ENCODE data around the gene MED31. TPM values are rescaled to one million over a fixed set of nuclear protein-coding genes. Genes with fewer than 3 reads are reported as not detected.

Gene MED31
- total and polyA plus RNA-seq, 2 of the 4 experiments (the other 2 are of a cell fraction) = 5.6 to 11.6 TPM

DNA sequence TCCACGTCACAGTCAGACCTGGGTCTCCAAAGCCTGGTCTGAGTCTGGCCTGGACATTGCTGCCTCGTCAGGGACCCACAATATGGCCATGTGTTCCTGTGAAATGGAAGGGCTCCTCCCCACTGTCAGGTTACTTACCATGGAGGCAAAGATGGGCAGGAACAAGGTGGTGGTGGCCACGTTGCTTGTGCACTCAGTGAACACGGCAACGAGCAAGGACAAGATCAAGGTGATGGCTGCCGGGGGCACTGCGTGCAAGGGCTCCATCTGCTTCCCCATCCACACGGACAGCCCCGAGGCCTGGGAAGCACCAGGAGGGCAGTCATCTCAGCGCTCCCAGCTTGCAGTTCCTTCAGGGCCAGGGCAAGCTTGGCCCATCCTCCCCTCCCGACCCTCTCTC is 39.2 kb upstream of the MED31 start:
- no peak overlapping the region for H2BK120ac ChIP-seq (ENCODE audit: low read depth, low read length)
- ATAC-seq (ENCODE audit: low read depth) = no peak
- no peak overlapping the region for H3K4me2 ChIP-seq (ENCODE audit: low read depth, low read length)
- in situ Hi-C loops (cut with MboI; ENCODE audit: low sequenced_read_pairs) = no loop called here
- no peak overlapping the region for H3K23ac ChIP-seq (ENCODE audit: low read depth, low read length)
- no peak overlapping the region for H3K56ac ChIP-seq (ENCODE audit: extremely low read depth, insufficient read depth, low read length)
- H2AK9ac ChIP-seq (replicated peaks; ENCODE audit: low read depth, low read length, poor library complexity) = no peak overlapping the region
- DNase-seq = no peak
- no peak overlapping the region for H3K27ac ChIP-seq (ENCODE audit: insufficient read depth, low read length)
- H3K9me3 ChIP-seq (ENCODE audit: control insufficient read depth, insufficient read depth, low read length) = no peaks in the 10 kb centered on the region
- intact Hi-C loops (cut with micrococcal nuclease) = no loop called here
- H3K9ac ChIP-seq (ENCODE audit: low read depth, low read length) = no peak overlapping the region
- no peaks in the 10 kb centered on the region for H3K9me1 ChIP-seq (ENCODE audit: insufficient read depth, low read length)
- H2AK5ac ChIP-seq (ENCODE audit: low read depth, low read length) = no peak overlapping the region
- no peak overlapping the region for H3K18ac ChIP-seq (ENCODE audit: low read depth, low read length)
- no peak for TF ChIP-seq MXI1 (IDR thresholded peaks at IDR 0.05; ENCODE audit: borderline replicate concordance, low read depth, low read length)
- no peak for TF ChIP-seq CHD1 (IDR thresholded peaks at IDR 0.05; ENCODE audit: low read depth, low read length)
- TF ChIP-seq, protein P1, sequence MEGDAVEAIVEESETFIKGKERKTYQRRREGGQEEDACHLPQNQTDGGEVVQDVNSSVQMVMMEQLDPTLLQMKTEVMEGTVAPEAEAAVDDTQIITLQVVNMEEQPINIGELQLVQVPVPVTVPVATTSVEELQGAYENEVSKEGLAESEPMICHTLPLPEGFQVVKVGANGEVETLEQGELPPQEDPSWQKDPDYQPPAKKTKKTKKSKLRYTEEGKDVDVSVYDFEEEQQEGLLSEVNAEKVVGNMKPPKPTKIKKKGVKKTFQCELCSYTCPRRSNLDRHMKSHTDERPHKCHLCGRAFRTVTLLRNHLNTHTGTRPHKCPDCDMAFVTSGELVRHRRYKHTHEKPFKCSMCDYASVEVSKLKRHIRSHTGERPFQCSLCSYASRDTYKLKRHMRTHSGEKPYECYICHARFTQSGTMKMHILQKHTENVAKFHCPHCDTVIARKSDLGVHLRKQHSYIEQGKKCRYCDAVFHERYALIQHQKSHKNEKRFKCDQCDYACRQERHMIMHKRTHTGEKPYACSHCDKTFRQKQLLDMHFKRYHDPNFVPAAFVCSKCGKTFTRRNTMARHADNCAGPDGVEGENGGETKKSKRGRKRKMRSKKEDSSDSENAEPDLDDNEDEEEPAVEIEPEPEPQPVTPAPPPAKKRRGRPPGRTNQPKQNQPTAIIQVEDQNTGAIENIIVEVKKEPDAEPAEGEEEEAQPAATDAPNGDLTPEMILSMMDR (conservative IDR thresholded peaks at IDR 0.05; ENCODE audit: low read depth, low read length) = no peak
- no peak for TF ChIP-seq MAZ (IDR thresholded peaks at IDR 0.05; ENCODE audit: borderline replicate concordance, low read depth, low read length)
- no peak for TF ChIP-seq NFE2L2 (IDR thresholded peaks at IDR 0.05; ENCODE audit: low read depth, low read length)
- no peak for TF ChIP-seq MAFK (IDR thresholded peaks at IDR 0.05; ENCODE audit: low read depth, low read length)
- TF ChIP-seq RCOR1 (IDR thresholded peaks at IDR 0.05; ENCODE audit: insufficient replicate concordance, low read length) = no peak
- TF ChIP-seq POLR2A (IDR thresholded peaks at IDR 0.05; ENCODE audit: low read depth, low read length) = no peak
- TF ChIP-seq, protein P2, sequence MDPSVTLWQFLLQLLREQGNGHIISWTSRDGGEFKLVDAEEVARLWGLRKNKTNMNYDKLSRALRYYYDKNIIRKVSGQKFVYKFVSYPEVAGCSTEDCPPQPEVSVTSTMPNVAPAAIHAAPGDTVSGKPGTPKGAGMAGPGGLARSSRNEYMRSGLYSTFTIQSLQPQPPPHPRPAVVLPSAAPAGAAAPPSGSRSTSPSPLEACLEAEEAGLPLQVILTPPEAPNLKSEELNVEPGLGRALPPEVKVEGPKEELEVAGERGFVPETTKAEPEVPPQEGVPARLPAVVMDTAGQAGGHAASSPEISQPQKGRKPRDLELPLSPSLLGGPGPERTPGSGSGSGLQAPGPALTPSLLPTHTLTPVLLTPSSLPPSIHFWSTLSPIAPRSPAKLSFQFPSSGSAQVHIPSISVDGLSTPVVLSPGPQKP (IDR thresholded peaks at IDR 0.05; ENCODE audit: borderline replicate concordance, low read depth, low read length) = no peak
- TF ChIP-seq, protein P3, sequence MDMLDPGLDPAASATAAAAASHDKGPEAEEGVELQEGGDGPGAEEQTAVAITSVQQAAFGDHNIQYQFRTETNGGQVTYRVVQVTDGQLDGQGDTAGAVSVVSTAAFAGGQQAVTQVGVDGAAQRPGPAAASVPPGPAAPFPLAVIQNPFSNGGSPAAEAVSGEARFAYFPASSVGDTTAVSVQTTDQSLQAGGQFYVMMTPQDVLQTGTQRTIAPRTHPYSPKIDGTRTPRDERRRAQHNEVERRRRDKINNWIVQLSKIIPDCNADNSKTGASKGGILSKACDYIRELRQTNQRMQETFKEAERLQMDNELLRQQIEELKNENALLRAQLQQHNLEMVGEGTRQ (IDR thresholded peaks at IDR 0.05; ENCODE audit: low read depth, low read length) = no peak
- no peak for TF ChIP-seq SMC3 (IDR thresholded peaks at IDR 0.05; ENCODE audit: low read depth, low read length)
- no peak for TF ChIP-seq RFX5 (IDR thresholded peaks at IDR 0.05; ENCODE audit: low read depth, low read length)
- no peak overlapping the region for H2AFZ ChIP-seq (replicated peaks; ENCODE audit: low read length, poor library complexity)
- no peaks in the 10 kb centered on the region for H3K79me1 ChIP-seq (ENCODE audit: low read depth in 1 of 2, low read length in 2 of 2)
- H4K5ac ChIP-seq (ENCODE audit: low read depth, low read length) = no peak overlapping the region
- ChIA-PET CTCF (no interaction called here), POLR2A (ENCODE audit: unreplicated experiment) (no interaction called here)
- H4K8ac ChIP-seq (ENCODE audit: low read depth in 2 of 2, low read length in 2 of 2) = no peak overlapping the region
- no peak overlapping the region for H3K4ac ChIP-seq (ENCODE audit: low read depth, low read length)
- H4K20me1 ChIP-seq (ENCODE audit: insufficient read depth, low read length) = no peaks in the 10 kb centered on the region
- no peaks in the 10 kb centered on the region for H3K4me1 ChIP-seq (ENCODE audit: control insufficient read depth, insufficient read depth, low read length)
- dilution Hi-C loops (cut with HindIII; ENCODE audit: low sequenced_read_pairs, unreplicated experiment) = no loop called here
- WGBS, 2 experiments (ENCODE audit: extremely low coverage in 2 of 2, insufficient read length in 1 of 2) = 67% methylated on average over 9 of the region's 11 CpGs; no CpG with 5 or more reads in 1 of the 2 experiments
- no peak overlapping the region for H2BK5ac ChIP-seq (ENCODE audit: low read depth, low read length, poor library complexity, severe bottlenecking)
- H3K36me3 ChIP-seq (ENCODE audit: control insufficient read depth, insufficient read depth, low read length) = no peaks in the 10 kb centered on the region
- BruUV-seq (replicated peaks) = no TSS peak
- no peak overlapping the region for H2BK20ac ChIP-seq (ENCODE audit: low read depth, low read length)
- H2BK15ac ChIP-seq (ENCODE audit: low read depth, low read length) = no peak overlapping the region
- H3K27me3 ChIP-seq (ENCODE audit: control insufficient read depth, insufficient read depth, low read length) = peaks cover 11% of the 10 kb centered on the region
- no peak overlapping the region for H3K14ac ChIP-seq (replicated peaks; ENCODE audit: low read depth, low read length)
- no peak overlapping the region for H3K4me3 ChIP-seq (ENCODE audit: insufficient read depth, low read depth, low read length)
- H4K91ac ChIP-seq (ENCODE audit: insufficient read depth, low read depth, low read length) = no peak overlapping the region
